Right cardiac atrium (tissue), 5 donors: Measurements from ENCODE around the gene ANXA10. TPM values are rescaled to one million over a fixed set of nuclear protein-coding genes. Genes with fewer than 3 reads are reported as not detected.

Experiments used
- ATAC-seq, 2 donors: fragments of 200-7000 bp; cut with Tn5 transposase; one replicate each; pipeline versions ENCODE4 v1.8.0 to v1.9.1; 2020; ENCODE audit warnings: moderate library complexity in 2 of 2, mild to moderate bottlenecking in 1 of 2
- DNase-seq, 3 donors: peaks; one replicate each; pipeline ENCODE4 v3.0.0-alpha.2; 2020
- H3K27ac ChIP-seq: one replicate; pipeline ENCODE4 v1.5.1; 2013; ENCODE audit warnings: mild to moderate bottlenecking, low read length, control low read depth, moderate library complexity
- H3K27me3 ChIP-seq: one replicate; pipeline ENCODE4 v1.6.1; 2013; ENCODE audit not compliant: control insufficient read depth, insufficient read depth
- H3K4me1 ChIP-seq: one replicate; pipeline ENCODE4 v1.6.1; 2013; ENCODE audit warnings: low read length; ENCODE audit not compliant: control insufficient read depth, insufficient read depth
- H3K4me3 ChIP-seq: one replicate; pipeline ENCODE4 v1.5.1; 2013; ENCODE audit warnings: low read length, control low read depth
- H3K9me3 ChIP-seq: one replicate; pipeline ENCODE4 v1.6.1; 2013; ENCODE audit warnings: low read length; ENCODE audit not compliant: control insufficient read depth
- WGBS: extraction: QIAGEN DNeasy Blood & Tissue Kit; methylation state at CpG from one replicate; pipeline ENCODE4 v1.1.7; 2013; 5-methylcytosine and 5-hydroxymethylcytosine counted together
- intact Hi-C, 4 donors: fragments of 100-400 bp; cut with DNase I; formaldehyde crosslinking; loops; one replicate each; pipeline versions ENCODE4 v1.11.0 to v1.14.0; 2022 to 2023
- polyA plus RNA-seq: library from polyadenylated mRNA; stranded (reverse); fragments of 200-250 nt; gene quantifications from one replicate; pipeline ENCODE4 v1.2.3, GENCODE V29; 2013
- total RNA-seq, 4 donors: library from RNA; stranded (reverse); fragmentation: NEBNext Ultra II Directional; extraction: Animal tissue kit (Norgen Biotek cat#: 25700); gene quantifications; one replicate each; pipeline ENCODE4 v1.2.1, GENCODE V29; 2021
- donor health status: healthy with polysubstance abuse.
- donor health status: DM: no; HTN: yes; CAD: no.
- donor health status: DM: no; HTN: no; CAD: no.
- donor health status: DM: no; HTN: yes; CAD: no; lungs with severe emphysema.
- donor health status: DM: yes; HTN: yes; CAD: no.

Gene ANXA10
- total and polyA plus RNA-seq, 5 donors, result not detected

GRCh38 chr4:168118116-168118655 is 25.8 kb downstream of the ANXA10 start:
- DNase-seq, result no peak
- no peaks in the 10 kb centered on the region for H3K27me3 ChIP-seq
- no peak overlapping the region for H3K4me3 ChIP-seq
- no peaks in the 10 kb centered on the region for H3K9me3 ChIP-seq
- WGBS, result 82% methylated on average over 1 of the region's 1 CpG
- no peak for ATAC-seq
- intact Hi-C loops, result no loop called here
- no peak overlapping the region for H3K27ac ChIP-seq
- H3K4me1 ChIP-seq, result no peaks in the 10 kb centered on the region

- whole genome bisulfite sequencing, result 26% methylated on average over 1 of the region's 1 CpG
- no peak for ATAC-seq
- no peak for DNase-seq
Measured at GRCh38 chr4:168119100-168119499, 26.8 kb downstream of the ANXA10 start.

GRCh38 chr4:168119890-168120289 is 27.6 kb downstream of the ANXA10 start:
- Histone ChIP-seq H3K27me3 (no peaks in the 10 kb centered on the region), H3K4me3 (no peak overlapping the region), H3K4me1 (no peaks in the 10 kb centered on the region), H3K27ac (no peak overlapping the region), H3K9me3 (no peaks in the 10 kb centered on the region)
- WGBS, result 65% methylated on average over 3 of the region's 3 CpGs
- ATAC-seq (no peak), DNase-seq (no peak)
- intact Hi-C loops, result no loop called here

More at GRCh38 chr4:168119100-168119499, 26.8 kb downstream of the ANXA10 start:
- Histone ChIP-seq H3K4me1 (no peaks in the 10 kb centered on the region), H3K4me3 (no peak overlapping the region), H3K27ac (no peak overlapping the region), H3K9me3 (no peaks in the 10 kb centered on the region), H3K27me3 (no peaks in the 10 kb centered on the region)
- intact Hi-C loops, result no loop called here

- H3K27ac ChIP-seq, result no peak overlapping the region
- DNase-seq, result no peak
- 71% methylated on average over 1 of the region's 1 CpG for WGBS
- no peak for ATAC-seq
- intact Hi-C loops, result no loop called here
- H3K9me3 ChIP-seq, result no peaks in the 10 kb centered on the region
- H3K27me3 ChIP-seq, result no peaks in the 10 kb centered on the region
- H3K4me3 ChIP-seq, result no peak overlapping the region
- no peaks in the 10 kb centered on the region for H3K4me1 ChIP-seq
Measured at GRCh38 chr4:168120811-168121210, 28.5 kb downstream of the ANXA10 start.

GRCh38 chr4:168124008-168124641 is 31.8 kb downstream of the ANXA10 start:
- intact Hi-C loops, result no loop called here
- Histone ChIP-seq H3K9me3 (no peaks in the 10 kb centered on the region), H3K4me1 (no peaks in the 10 kb centered on the region), H3K4me3 (no peak overlapping the region), H3K27ac (no peak overlapping the region), H3K27me3 (no peaks in the 10 kb centered on the region)
- 81% methylated on average over 5 of the region's 5 CpGs for WGBS
- no peak for ATAC-seq
- DNase-seq, result no peak

GRCh38 chr4:168126952-168127351 is 34.6 kb downstream of the ANXA10 start:
- no peak overlapping the region for H3K4me3 ChIP-seq
- DNase-seq, result no peak
- WGBS, result 67% methylated on average over 2 of the region's 2 CpGs
- intact Hi-C loops, result no loop called here
- H3K9me3 ChIP-seq, result no peaks in the 10 kb centered on the region
- H3K27ac ChIP-seq, result no peak overlapping the region
- H3K27me3 ChIP-seq, result no peaks in the 10 kb centered on the region
- H3K4me1 ChIP-seq, result no peaks in the 10 kb centered on the region
- no peak for ATAC-seq

- no peak for DNase-seq
- no peak overlapping the region for H3K27ac ChIP-seq
Measured at GRCh38 chr4:168128601-168129000, 36.3 kb downstream of the ANXA10 start.

GRCh38 chr4:168129046-168129772 is 36.9 kb downstream of the ANXA10 start:
- Histone ChIP-seq H3K4me1 (no peaks in the 10 kb centered on the region), H3K27ac (no peak overlapping the region), H3K27me3 (no peaks in the 10 kb centered on the region), H3K4me3 (no peak overlapping the region), H3K9me3 (no peaks in the 10 kb centered on the region)
- intact Hi-C loops, result no loop called here
- WGBS, result 42% methylated on average over 6 of the region's 6 CpGs
- ATAC-seq (no peak), DNase-seq (no peak)

More at GRCh38 chr4:168128601-168129000, 36.3 kb downstream of the ANXA10 start:
- intact Hi-C loops, result no loop called here
- no peaks in the 10 kb centered on the region for H3K27me3 ChIP-seq
- no peaks in the 10 kb centered on the region for H3K9me3 ChIP-seq
- no peaks in the 10 kb centered on the region for H3K4me1 ChIP-seq
- no peak overlapping the region for H3K4me3 ChIP-seq
- ATAC-seq, result no peak

GRCh38 chr4:168129802-168130201 is 37.5 kb downstream of the ANXA10 start:
- intact Hi-C loops, result no loop called here
- 80% methylated on average over 2 of the region's 2 CpGs for WGBS
- no peak overlapping the region for H3K4me3 ChIP-seq
- DNase-seq (no peak), ATAC-seq (no peak)
- H3K27ac ChIP-seq, result no peak overlapping the region
- no peaks in the 10 kb centered on the region for H3K4me1 ChIP-seq
- H3K9me3 ChIP-seq, result no peaks in the 10 kb centered on the region
- H3K27me3 ChIP-seq, result no peaks in the 10 kb centered on the region

GRCh38 chr4:168131196-168131595 is 38.9 kb downstream of the ANXA10 start:
- no peak for ATAC-seq
- intact Hi-C loops, result no loop called here
- H3K9me3 ChIP-seq, result no peaks in the 10 kb centered on the region
- H3K27ac ChIP-seq, result no peak overlapping the region
- H3K4me1 ChIP-seq, result no peaks in the 10 kb centered on the region
- no peaks in the 10 kb centered on the region for H3K27me3 ChIP-seq
- no peak for DNase-seq
- H3K4me3 ChIP-seq, result no peak overlapping the region

GRCh38 chr4:168134651-168135050 is 42.3 kb downstream of the ANXA10 start:
- Histone ChIP-seq H3K9me3 (no peaks in the 10 kb centered on the region), H3K4me3 (no peak overlapping the region), H3K4me1 (no peaks in the 10 kb centered on the region), H3K27me3 (no peaks in the 10 kb centered on the region), H3K27ac (no peak overlapping the region)
- no peak for DNase-seq
- ATAC-seq, result no peak
- intact Hi-C loops, result no loop called here
